Natural killer cell (primary cell): ENCODE measurements around the gene VAV3. TPM values are rescaled to one million over a fixed set of nuclear protein-coding genes. Genes with fewer than 3 reads are reported as not detected.
A peak's percentile ranks its signal among the peaks of the same experiment; 100 is the strongest.

Source experiments
- ATAC-seq, 3 donors: fragments of 150-1000 bp in 2 of 3; fragments of 200-7000 bp in 1 of 3; cut with Tn5 transposase; 1 replicate in 1 of 3; 2 replicates in 2 of 3; pipeline ENCODE4 v1.10.0; 2021; ENCODE audit warnings: mild to moderate bottlenecking in 2 of 3, moderate library complexity in 2 of 3
- DNase-seq, 2 donors: peaks; one replicate each; pipeline versions ENCODE4 v3.0.0 to v3.0.0-alpha.2; 2013 to 2021; ENCODE audit warnings: mixed read lengths in 1 of 2
- H3K27ac ChIP-seq: one replicate; pipeline ENCODE4 v1.5.1; 2013; ENCODE audit warnings: mild to moderate bottlenecking, low read length
- H3K27me3 ChIP-seq: one replicate; pipeline ENCODE4 v1.6.1; 2013; ENCODE audit warnings: low read length; ENCODE audit not compliant: control insufficient read depth, insufficient read depth
- H3K36me3 ChIP-seq: one replicate; pipeline ENCODE4 v1.6.1; 2013; ENCODE audit warnings: low read length; ENCODE audit not compliant: control insufficient read depth, insufficient read depth
- H3K4me1 ChIP-seq: one replicate; pipeline ENCODE4 v1.6.1; 2013; ENCODE audit warnings: low read length; ENCODE audit not compliant: control insufficient read depth, insufficient read depth
- H3K4me3 ChIP-seq: one replicate; pipeline ENCODE4 v1.5.1; 2013; ENCODE audit warnings: low read length
- H3K9me3 ChIP-seq: one replicate; pipeline ENCODE4 v1.6.1; 2013; ENCODE audit warnings: low read length; ENCODE audit not compliant: control insufficient read depth, insufficient read depth
- H3K27ac Mint-ChIP-seq, 2 donors: one replicate each; pipeline ENCODE4 v1.8.0; 2022; ENCODE audit warnings: mild to moderate bottlenecking in 2 of 2, mixed read lengths in 2 of 2, moderate library complexity in 1 of 2
- H3K27me3 Mint-ChIP-seq, 2 donors: one replicate each; pipeline ENCODE4 v1.8.0; 2022; ENCODE audit warnings: low read depth in 2 of 2, mixed read lengths in 2 of 2
- H3K36me3 Mint-ChIP-seq: one replicate; pipeline ENCODE4 v1.8.0; 2022; ENCODE audit warnings: mixed read lengths
- H3K4me1 Mint-ChIP-seq, 2 donors: one replicate each; pipeline ENCODE4 v1.8.0; 2022; ENCODE audit warnings: mixed read lengths in 2 of 2
- H3K4me3 Mint-ChIP-seq: one replicate; pipeline ENCODE4 v1.8.0; 2022; ENCODE audit warnings: mild to moderate bottlenecking, moderate library complexity, mixed read lengths
- H3K9me3 Mint-ChIP-seq, 2 donors: one replicate each; pipeline ENCODE4 v1.8.0; 2022; ENCODE audit warnings: mixed read lengths in 2 of 2
- WGBS: methylation state at CpG from one replicate; pipeline ENCODE4 v1.1.7; 2013; ENCODE audit warnings: missing lambda C conversion rate; ENCODE audit not compliant: insufficient coverage; 5-methylcytosine and 5-hydroxymethylcytosine counted together
- intact Hi-C: fragments of 100-400 bp; cut with micrococcal nuclease; formaldehyde crosslinking; loops from one replicate; pipeline ENCODE4 v1.14.2; 2022
- total RNA-seq, 4 donors: library from RNA; stranded (reverse); fragments of 120-200 nt in 1 of 4; gene quantifications; one replicate each; pipeline versions ENCODE4 v1.2.3 to v1.2.4, GENCODE V29; 2013 to 2022
- TF ChIP-seq, protein P1 (sequence below): fragments of 200-600 bp; IDR thresholded peaks from one replicate; pipeline ENCODE4 v1.8.0; 2022; ENCODE audit warnings: antibody characterized with exemption

The VAV3 gene
- total RNA-seq, 3 donors from 2014 or later (not counting 1 experiment from before 2014, with no cell fraction given), result 95.8 to 101 (median 96.6) TPM

DNA sequence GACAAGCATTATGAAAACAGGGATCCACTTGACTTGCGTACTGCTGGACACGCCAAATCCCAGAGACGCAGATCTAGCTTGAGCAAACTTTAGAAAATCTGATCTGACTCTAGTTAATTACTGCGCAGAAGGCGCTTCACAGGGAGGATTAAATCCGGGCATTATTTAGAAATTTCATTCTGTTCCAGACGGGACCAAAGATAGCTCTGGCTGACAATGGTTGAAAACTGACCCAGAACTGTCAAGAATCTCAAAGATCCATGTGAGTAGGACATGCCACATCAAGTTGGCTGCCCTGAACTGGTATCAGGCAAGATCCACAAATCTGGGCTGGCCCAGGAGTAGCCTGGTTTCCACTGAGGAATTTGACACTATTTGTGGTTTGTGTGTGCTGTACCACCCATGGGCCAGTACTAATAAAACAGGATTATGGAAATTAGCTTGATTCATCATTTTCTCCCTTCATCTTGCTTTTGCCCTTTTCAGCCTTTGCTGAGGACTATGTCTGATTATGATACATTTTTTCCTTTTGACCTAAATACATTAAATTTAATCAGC lies 171.0 kb downstream of the VAV3 start:
- H3K4me1 ChIP-seq, result peaks cover 12% of the 10 kb centered on the region
- DNase-seq, result no peak
- no peaks in the 10 kb centered on the region for H3K9me3 ChIP-seq
- peaks cover 59 to 60% of the 10 kb centered on the region in 2 donors for H3K4me1 Mint-ChIP-seq
- no peak overlapping the region for H3K27ac ChIP-seq
- no peaks in the 10 kb centered on the region for H3K36me3 ChIP-seq
- no peaks in the 10 kb centered on the region for H3K36me3 Mint-ChIP-seq
- no peak for ATAC-seq
- intact Hi-C loops, result no loop called here
- WGBS, result 96% methylated on average over 7 of the region's 7 CpGs
- no peaks in the 10 kb centered on the region for H3K9me3 Mint-ChIP-seq
- peak overlapping the region; percentile 50 to 63 for H3K27ac Mint-ChIP-seq
- TF ChIP-seq, protein P1, sequence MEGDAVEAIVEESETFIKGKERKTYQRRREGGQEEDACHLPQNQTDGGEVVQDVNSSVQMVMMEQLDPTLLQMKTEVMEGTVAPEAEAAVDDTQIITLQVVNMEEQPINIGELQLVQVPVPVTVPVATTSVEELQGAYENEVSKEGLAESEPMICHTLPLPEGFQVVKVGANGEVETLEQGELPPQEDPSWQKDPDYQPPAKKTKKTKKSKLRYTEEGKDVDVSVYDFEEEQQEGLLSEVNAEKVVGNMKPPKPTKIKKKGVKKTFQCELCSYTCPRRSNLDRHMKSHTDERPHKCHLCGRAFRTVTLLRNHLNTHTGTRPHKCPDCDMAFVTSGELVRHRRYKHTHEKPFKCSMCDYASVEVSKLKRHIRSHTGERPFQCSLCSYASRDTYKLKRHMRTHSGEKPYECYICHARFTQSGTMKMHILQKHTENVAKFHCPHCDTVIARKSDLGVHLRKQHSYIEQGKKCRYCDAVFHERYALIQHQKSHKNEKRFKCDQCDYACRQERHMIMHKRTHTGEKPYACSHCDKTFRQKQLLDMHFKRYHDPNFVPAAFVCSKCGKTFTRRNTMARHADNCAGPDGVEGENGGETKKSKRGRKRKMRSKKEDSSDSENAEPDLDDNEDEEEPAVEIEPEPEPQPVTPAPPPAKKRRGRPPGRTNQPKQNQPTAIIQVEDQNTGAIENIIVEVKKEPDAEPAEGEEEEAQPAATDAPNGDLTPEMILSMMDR, result no peak
- no peaks in the 10 kb centered on the region for H3K27me3 ChIP-seq
- H3K4me3 Mint-ChIP-seq, result no peak overlapping the region
- no peaks in the 10 kb centered on the region for H3K27me3 Mint-ChIP-seq
- H3K4me3 ChIP-seq, result no peak overlapping the region

DNA sequence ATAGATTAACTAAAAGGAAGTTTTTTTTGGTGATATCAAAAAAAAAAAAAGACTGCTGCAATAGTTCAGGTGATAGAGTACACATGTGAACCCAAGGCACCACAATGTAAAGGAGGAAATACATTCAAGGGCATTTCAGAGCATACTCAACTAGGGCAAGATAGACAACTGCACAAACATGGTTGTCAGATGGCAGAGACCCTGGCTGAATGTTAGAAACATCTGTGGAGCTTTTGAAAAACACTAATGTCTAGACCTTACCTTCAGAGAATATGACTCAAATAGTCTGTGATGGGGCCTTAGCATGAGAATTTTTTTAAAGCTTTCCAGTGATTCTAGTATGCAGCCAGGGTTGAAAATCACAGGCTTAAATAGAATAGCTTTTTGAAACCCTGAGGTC lies 173.6 kb downstream of the VAV3 start:
- Histone ChIP-seq H3K9me3 (no peaks in the 10 kb centered on the region), H3K27ac (no peak overlapping the region), H3K27me3 (no peaks in the 10 kb centered on the region), H3K4me3 (no peak overlapping the region), H3K36me3 (no peaks in the 10 kb centered on the region), H3K4me1 (peaks cover 31% of the 10 kb centered on the region)
- DNase-seq (no peak), ATAC-seq (no peak)
- no peaks in the 10 kb centered on the region for H3K9me3 Mint-ChIP-seq
- no peaks in the 10 kb centered on the region for H3K27me3 Mint-ChIP-seq
- intact Hi-C loops, result no loop called here
- TF ChIP-seq, protein P1, result no peak
- H3K4me1 Mint-ChIP-seq, result peaks cover 78 to 79% of the 10 kb centered on the region in 2 donors
- peak overlapping the region; percentile 46 to 69 for H3K27ac Mint-ChIP-seq
- no peak overlapping the region for H3K4me3 Mint-ChIP-seq
- no peaks in the 10 kb centered on the region for H3K36me3 Mint-ChIP-seq

DNA sequence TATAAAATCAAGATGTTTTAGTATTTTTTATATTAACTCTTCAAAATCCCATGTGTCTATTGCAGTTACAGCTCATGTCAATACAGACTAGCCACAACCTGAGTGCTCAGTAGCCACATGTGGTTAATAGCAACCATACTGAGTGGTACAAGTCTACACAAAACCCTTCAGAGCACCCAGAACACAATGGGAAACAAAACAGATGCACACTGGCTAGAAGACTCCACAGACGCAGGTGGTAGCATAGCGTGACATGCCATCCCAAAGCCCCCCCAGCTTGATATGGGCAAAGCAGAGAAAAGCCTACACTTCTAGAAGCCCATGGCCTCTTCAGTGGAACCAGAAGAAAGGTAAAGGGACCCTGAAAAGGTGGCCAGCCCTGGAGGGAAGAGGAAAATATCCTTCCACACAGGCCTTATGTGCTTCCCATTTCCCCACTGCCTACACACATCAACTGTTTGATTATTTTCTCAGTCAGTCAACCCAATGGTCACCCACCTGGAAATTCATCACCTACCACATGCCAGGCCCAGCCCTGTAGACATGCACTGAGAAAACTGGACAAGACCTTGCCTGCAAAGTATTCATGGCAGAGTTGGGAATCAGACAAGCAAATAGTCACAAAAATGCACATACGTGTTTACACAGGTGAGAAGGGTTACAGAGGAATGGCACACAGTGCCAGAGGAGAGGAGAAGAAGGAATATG lies 175.0 kb downstream of the VAV3 start:
- Mint-ChIP-seq H3K4me3 (no peak overlapping the region), H3K27ac (peak overlapping the region; percentile 91 to 92), H3K9me3 (no peaks in the 10 kb centered on the region), H3K4me1 (peaks cover 79 to 80% of the 10 kb centered on the region in 2 donors), H3K36me3 (no peaks in the 10 kb centered on the region), H3K27me3 (no peaks in the 10 kb centered on the region)
- intact Hi-C loops, result no loop called here
- no peak for ATAC-seq
- peaks cover 35% of the 10 kb centered on the region for H3K4me1 ChIP-seq
- no peak overlapping the region for H3K4me3 ChIP-seq
- H3K27me3 ChIP-seq, result no peaks in the 10 kb centered on the region
- WGBS, result 71% methylated on average over 3 of the region's 3 CpGs
- no peak overlapping the region for H3K27ac ChIP-seq
- TF ChIP-seq, protein P1, result no peak
- DNase-seq, result no peak
- no peaks in the 10 kb centered on the region for H3K36me3 ChIP-seq
- no peaks in the 10 kb centered on the region for H3K9me3 ChIP-seq
